GM18867 (cell line): ENCODE data around the gene NAALAD2.
A peak's percentile ranks its signal among the peaks of the same experiment; 100 is the strongest.
"Not testable (repeated sequence)": the region's sequence is repeated elsewhere in the genome, so short reads cannot be mapped to it uniquely, and the experiment has no call there.

Experiments used
- ATAC-seq: cut with Tn5 transposase; IDR thresholded peaks from one replicate; pipeline ENCODE4 v1.9.1; 2021; ENCODE audit warnings: mild to moderate bottlenecking, moderate library complexity; ENCODE audit not compliant: unreplicated experiment

Gene NAALAD2

GRCh38 chr11:90134478-90135003, at the start of gene NAALAD2:
Gene NAALAD2, plus strand, starts transcription at chr11:90134663. Its CDS starts 96 bp downstream, at chr11:90134759.
- peak; percentile 73 for ATAC-seq

DNA sequence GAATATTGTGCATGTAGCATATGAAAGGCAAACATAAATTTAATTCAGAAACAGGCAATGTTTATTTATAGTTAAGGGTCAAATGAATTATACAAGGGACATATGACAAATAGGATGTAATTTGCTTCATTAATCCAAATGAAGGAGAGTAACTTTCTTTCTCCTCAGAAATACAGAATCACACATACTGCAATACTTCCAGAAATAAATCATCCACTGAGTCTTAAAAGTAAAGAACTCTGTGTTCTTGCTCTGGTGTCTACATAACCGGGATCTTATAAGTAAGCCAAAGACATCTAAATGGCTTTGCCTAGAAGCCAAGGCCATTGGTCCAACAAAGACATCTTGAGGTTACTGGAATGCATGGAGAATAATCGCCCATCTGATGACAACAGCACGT, 48.8 kb upstream of the NAALAD2 start, which contains the start of gene UBTFL1:
TSS of gene UBTFL1 (plus strand) at position 301 of the 400 bp plus-strand sequence. CDS start at position 301, 0 bp downstream.
- not testable (repeated sequence) for ATAC-seq

DNA sequence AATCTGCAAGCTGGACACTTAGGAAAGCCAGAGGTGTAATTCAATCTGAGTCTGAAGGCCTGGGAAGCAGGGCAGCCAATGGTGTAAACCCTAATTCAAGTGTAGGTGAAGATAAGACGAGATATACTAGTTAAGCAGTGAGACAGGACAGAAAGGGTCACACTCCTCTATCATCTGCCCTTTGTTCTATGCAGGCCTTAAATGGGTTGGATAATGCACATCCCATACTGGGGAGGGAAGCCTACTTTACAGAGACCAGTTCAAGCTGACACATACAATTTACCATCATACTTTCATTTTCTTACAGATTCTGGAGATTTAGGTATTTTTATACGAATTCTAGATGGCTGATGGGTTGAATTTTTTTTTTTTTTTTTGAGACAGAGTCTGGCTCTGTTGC, 45.7 kb upstream of the NAALAD2 start:
- ATAC-seq: not testable (repeated sequence)

- ATAC-seq: not testable (repeated sequence)
Observed at GRCh38 chr11:90095230-90095924, 39.1 kb upstream of the NAALAD2 start.

DNA sequence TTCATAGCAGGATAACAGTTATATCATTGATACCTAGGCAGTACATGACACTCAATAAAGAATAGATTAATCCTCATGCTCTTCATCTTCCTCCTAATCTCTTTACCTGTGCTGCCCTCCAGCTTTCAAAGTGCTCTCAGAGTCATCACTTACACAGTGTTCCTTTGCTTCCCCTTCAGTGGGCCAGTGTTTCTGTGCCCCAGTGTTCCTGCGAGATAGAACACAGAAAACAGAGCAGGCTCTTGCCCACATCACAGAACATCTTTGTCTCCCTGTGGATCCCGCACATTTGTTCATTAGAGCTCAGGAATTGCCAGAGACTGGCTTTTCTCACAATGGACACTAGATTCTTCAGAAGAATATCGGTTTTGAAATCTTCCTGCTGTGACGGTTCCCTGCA, 36.2 kb upstream of the NAALAD2 start:
- not testable (repeated sequence) for ATAC-seq

DNA sequence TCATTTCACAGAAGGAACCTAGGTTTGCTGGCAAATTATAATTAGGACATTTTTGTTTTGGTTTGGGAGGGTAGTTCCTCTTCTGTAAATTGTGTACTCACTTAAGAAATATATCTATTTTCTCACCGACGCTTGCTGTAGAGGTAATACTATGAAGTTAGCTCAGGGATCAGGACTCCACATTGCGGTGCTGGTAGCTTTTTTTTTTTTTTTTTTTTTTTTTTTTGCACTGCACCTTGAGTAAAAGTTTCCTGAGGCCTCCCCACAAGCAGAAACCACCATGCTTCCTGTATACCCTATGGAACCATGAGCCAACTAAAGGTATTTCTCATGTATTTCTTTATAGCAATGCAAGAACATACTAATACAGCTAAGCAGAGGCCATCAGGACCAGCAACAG, 34.0 kb upstream of the NAALAD2 start:
- ATAC-seq: no peak

DNA sequence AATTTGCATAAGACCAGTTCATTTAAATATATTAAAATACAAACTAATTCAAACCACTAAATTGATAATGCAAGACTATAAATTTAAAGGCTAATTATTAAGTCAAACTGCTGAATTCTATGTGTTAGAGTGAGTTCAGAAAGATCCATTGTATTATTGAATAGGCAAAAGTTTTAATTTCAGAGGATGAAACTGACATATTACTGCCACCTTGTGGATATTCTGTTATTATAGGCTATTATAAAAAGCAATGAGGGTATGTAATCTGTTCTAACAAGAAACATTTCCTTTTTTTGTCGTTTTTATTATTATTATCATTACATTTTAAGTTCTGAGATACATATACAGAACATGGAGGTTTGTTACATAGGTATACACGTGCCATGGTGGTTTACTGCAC, 20.9 kb upstream of the NAALAD2 start:
- ATAC-seq: no peak

GRCh38 chr11:90120191-90120590, 14.3 kb upstream of the NAALAD2 start:
- ATAC-seq: no peak

GRCh38 chr11:90124371-90124770, 10.1 kb upstream of the NAALAD2 start:
- ATAC-seq: no peak

- ATAC-seq: no peak
Observed at GRCh38 chr11:90124946-90125345, 9.5 kb upstream of the NAALAD2 start.

GRCh38 chr11:90133560-90134477, 644 bp upstream of the NAALAD2 start:
- ATAC-seq: no peak

DNA sequence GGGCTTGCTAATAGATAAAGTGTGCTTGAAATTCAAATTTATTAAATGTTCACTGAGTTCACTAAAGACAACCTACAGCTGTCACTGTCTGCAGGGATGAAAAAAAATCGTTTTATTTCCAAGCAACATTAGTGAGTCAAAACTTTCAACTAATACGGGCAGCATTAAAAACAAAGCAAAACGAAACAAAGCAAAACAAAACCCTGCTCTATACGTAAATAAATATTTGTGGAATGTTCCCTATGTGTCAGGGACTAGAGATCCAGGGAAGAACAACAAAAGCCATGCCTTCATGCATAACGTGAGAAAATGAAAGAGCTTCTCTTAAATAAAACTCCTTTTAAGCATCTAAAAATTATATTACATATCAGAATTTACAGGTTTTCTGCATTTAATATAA, 553 bp downstream of the NAALAD2 start:
- no peak for ATAC-seq

- no peak for ATAC-seq
Observed at GRCh38 chr11:90148900-90149299, 14.4 kb downstream of the NAALAD2 start.

- not testable (repeated sequence) for ATAC-seq
Observed at GRCh38 chr11:90166982-90167573, 32.6 kb downstream of the NAALAD2 start.

DNA sequence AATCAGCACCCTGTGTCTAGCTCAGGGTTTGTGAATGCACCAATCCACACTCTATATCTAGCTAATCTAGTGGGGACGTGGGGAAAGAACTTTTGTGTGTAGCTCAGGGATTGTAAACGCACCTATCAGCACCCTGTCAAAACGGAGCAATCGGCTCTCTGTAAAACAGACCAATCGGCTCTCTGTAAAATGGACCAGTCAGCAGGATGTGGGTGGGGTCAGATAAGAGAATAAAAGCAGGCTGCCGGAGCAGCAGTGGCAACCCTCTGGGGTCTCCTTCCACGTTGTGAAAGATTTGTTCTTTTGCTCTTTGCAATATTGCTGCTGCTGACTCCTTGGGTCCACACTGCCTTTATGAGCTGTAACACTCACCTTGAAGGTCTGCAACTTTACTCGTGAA, 33.2 kb downstream of the NAALAD2 start:
- ATAC-seq: not testable (repeated sequence)

- ATAC-seq: no peak
Observed at GRCh38 chr11:90168571-90168970, 34.1 kb downstream of the NAALAD2 start.

DNA sequence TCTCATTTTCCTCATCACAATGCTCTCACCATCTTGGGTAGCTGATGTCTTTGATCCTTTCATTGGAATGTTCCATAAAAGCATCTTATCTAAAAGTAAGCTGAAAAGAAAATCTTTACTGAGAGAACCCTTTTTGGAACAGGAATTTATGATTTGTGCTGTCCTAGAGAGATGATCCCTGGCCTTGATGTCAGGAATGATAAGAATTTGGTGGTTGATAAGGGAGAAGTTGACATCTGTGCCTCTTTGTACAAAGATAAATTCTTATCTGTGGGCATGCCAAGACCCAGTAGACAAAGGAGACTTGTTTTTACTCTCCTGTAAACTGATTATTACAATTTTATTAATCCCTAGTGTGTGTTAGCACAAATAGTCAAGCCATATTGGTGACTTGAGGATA, 36.9 kb downstream of the NAALAD2 start:
- ATAC-seq: no peak

GRCh38 chr11:90176069-90176468, 41.6 kb downstream of the NAALAD2 start:
- no peak for ATAC-seq

DNA sequence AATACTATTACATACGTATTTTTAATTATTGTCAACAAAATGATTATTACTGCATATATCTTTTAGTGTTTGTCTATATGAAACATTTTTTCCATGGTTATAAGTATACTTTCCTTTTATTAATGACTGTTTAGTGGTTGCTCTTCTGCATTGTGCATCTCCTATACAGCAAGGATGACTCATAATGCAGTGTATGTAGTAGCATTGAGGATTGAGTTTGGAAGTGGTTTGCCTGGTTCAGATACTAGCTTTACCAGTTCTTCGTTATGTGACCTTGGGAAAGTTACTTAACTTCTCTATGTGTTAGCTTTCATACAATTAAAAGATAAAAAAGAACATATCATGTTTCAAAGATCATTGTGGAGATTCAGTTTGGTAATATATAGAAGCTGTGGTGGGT, 44.3 kb downstream of the NAALAD2 start:
- no peak for ATAC-seq

DNA sequence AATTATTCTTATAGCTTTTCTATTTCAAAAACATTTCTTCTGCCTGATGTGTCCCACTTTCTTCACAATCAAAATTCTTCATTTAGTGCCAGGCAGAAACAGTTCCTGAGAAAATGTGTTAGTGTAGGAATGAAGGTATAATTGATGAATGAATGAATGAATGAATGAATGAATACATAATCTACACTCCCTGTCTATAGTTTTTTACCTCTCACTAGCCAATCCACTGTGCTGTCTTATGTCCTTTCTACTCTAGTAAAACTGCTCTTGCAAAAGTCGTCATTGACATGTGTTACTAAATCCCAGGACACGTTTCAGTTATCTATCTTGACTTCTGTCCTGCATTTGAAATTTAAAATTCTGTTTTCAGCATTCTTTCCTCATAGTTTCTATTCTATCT, 45.5 kb downstream of the NAALAD2 start:
- ATAC-seq: no peak

DNA sequence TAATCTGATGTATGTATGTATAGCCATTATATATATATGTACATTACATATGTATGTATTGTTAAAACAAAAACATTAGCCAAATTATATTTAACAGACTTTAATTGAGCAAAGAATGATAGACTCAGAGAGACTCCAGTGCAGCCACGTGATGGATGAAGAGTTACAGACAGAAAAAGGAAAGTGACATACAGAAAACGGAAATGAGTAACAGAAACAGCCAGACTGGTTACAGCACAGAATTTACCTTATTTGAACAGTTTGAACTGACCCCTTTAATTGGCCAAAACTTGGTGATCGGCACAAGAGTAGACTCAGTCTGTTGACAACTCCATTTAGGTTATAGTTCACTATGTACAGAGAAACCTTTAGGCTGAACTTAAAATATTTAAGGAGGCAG, 53.4 kb downstream of the NAALAD2 start:
- no peak for ATAC-seq
